VCaP (cell line): Measurements from ENCODE around the gene C3orf33.

Experiments
- H3K27ac ChIP-seq: fragments of 450-650 bp; 2 replicates; pipeline ENCODE4 v1.5.1; 2017
- TF ChIP-seq, protein P1 (sequence below): fragments of 450-650 bp; conservative IDR thresholded peaks from 2 replicates; pipeline ENCODE4 v1.5.1; 2017; ENCODE audit warnings: mild to moderate bottlenecking, moderate library complexity

C3orf33 gene

DNA sequence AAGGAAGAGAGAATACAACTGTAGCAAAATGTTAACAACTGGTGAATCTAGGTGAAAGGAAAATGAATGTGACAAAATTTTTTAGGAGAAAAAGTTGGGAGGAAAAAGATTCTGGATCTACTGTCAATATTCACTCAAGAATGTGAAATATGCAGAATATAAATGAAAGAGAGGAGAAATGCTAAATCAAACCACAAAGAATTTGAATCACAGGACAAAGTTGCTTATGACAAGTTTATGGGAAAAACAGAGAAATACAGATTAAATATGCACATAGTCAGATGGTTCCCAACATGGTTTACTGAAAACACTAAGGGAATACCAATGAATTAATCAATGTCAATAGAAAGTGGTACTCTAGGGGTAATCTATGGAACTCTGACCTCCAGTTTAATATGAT lies 27.6 kb downstream of the C3orf33 start:
- TF ChIP-seq, protein P1, sequence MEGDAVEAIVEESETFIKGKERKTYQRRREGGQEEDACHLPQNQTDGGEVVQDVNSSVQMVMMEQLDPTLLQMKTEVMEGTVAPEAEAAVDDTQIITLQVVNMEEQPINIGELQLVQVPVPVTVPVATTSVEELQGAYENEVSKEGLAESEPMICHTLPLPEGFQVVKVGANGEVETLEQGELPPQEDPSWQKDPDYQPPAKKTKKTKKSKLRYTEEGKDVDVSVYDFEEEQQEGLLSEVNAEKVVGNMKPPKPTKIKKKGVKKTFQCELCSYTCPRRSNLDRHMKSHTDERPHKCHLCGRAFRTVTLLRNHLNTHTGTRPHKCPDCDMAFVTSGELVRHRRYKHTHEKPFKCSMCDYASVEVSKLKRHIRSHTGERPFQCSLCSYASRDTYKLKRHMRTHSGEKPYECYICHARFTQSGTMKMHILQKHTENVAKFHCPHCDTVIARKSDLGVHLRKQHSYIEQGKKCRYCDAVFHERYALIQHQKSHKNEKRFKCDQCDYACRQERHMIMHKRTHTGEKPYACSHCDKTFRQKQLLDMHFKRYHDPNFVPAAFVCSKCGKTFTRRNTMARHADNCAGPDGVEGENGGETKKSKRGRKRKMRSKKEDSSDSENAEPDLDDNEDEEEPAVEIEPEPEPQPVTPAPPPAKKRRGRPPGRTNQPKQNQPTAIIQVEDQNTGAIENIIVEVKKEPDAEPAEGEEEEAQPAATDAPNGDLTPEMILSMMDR, result no peak
- H3K27ac ChIP-seq, result no peak overlapping the region

DNA sequence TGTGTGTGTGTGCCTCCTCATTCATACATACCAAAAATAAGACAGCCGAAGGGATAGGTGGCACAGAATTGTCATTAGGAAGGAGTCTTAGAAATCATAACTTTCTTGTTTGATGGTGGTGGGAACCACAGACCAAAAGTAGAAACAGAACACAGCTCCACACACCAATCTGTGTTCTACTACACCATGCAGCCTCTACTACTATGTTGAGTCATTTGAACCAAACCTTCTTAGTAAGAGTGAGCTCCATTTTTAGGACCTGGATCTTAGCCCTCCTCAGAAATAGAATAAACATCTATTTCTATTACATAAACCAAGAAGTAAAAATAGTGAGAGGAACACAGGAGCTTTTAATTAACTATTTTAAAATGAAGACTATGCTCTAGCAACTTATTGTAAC lies 33.3 kb downstream of the C3orf33 start:
- TF ChIP-seq, protein P1, result no peak
- H3K27ac ChIP-seq, result no peak overlapping the region

DNA sequence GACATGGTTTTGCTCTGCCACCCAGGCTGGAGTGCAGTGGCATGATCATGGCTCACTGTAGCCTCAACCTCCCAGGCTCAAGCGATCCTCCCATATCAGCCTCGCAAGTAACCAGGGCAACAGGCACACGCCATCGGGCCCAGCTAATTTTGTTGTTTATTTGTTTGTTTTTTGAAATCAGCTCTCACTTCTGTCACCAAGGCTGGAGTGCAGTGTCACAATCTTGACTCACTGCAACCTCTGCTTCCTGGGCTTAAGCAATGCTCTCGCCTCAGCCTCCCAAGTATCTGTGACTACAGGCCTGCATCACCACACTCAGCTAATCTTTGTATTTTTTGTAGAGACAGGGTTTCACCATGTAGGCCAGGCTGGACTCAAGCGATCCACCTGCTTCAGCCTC lies 35.0 kb downstream of the C3orf33 start:
- TF ChIP-seq, protein P1, result no peak
- no peak overlapping the region for H3K27ac ChIP-seq

DNA sequence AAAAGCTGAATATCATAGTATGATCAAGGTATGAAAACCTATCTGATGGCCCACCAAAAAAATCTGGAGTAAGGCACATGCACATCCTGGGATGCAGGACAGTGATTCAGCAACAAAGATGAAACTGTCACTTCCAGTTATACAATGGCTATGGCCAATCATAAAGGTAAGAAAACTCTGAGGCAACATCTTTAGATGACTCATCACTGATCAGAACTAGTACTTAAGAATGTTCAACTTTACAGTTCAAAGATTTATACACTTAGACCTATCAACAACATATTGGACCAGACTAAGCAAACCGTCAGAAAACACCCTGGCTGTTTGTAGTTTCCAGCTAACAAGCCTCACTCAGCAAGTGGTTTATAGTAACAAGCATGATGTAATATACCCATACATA lies 39.9 kb downstream of the C3orf33 start:
- H3K27ac ChIP-seq, result no peak overlapping the region
- TF ChIP-seq, protein P1, result no peak

DNA sequence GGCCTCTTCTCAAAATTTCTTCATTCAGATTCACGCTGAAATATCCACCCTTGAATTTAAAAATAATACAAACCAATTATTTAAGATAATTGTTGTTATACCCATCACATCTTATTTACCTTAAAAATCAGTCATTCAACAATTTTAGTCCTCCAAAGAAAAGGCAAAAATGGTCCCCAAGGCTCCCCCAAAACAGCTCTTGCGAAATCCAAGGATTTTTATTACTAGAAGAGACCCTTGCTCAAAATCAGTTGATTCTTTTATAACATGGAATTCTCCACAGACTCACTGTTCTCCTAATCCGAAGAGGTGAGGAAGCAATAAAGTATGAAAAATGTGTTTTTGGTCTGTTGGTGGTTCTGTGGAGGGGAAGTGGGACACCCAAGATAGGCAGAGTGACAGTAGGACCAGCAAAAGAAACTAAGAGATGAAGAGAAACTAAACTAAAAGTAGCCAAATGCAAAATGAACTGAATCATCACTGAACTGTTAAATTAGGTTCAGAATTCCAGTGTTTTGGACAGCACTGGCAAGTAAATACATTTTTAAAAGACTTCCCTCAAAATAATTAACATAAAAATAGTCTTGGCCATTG lies 42.1 kb downstream of the C3orf33 start:
- TF ChIP-seq, protein P1, result no peak
- H3K27ac ChIP-seq, result no peak overlapping the region

DNA sequence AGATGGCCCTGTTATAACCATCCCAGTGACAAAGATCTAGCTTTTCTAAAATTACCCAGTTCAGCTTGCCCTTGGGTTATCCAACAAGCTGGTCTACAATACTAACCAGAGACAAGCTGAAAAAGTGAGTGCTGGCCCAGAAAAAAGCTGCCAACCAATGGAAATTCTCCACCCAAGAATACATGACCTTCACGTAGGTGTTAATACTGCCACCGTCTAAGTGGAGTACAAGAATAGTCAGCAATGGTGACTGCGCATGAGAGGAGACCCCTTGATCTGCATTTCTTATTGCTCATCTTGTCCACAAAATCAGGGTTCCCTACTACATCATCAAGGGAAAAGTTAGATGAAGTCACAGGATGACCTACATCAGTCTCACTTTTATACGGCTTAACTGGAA lies 45.4 kb downstream of the C3orf33 start:
- H3K27ac ChIP-seq, result no peak overlapping the region
- TF ChIP-seq, protein P1, result no peak

DNA sequence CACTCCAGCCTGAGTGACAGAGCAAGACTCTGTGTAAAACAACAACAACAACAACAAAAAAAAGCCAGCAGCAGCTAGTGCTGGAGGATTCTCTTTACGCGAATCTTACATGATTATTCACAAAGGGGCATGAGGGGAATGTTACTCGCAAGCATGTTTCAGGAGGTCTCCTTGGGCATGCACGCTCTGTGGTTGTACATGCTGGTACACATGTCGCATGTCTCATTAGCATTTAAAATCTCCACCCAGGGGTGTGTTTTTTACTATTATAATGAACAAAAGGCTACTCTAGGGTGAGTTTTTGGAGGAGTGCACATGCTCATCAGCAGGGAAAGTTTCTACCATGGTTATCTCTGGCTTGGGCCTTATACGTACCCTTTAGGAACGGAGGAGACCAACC lies 48.5 kb downstream of the C3orf33 start:
- H3K27ac ChIP-seq, result no peak overlapping the region
- TF ChIP-seq, protein P1, result no peak
